GM12864 (cell line): ENCODE data around the gene DPP8.

Experiments used
- DNase-seq: peaks from one replicate; pipeline ENCODE4 v3.0.0-alpha.2; 2011; ENCODE audit warnings: low read depth
- H3K4me3 ChIP-seq: 2 replicates; pipeline ENCODE4 v1.5.1; 2011; ENCODE audit warnings: mild to moderate bottlenecking, low read depth, low read length, control low read depth
- TF ChIP-seq, protein P1 (sequence below): IDR thresholded peaks from 2 replicates; pipeline ENCODE4 v1.5.1; 2011; ENCODE audit warnings: low read depth, mild to moderate bottlenecking, moderate library complexity, low read length, control low read depth, inconsistent platforms; ENCODE audit errors: missing control alignments

Gene DPP8

DNA sequence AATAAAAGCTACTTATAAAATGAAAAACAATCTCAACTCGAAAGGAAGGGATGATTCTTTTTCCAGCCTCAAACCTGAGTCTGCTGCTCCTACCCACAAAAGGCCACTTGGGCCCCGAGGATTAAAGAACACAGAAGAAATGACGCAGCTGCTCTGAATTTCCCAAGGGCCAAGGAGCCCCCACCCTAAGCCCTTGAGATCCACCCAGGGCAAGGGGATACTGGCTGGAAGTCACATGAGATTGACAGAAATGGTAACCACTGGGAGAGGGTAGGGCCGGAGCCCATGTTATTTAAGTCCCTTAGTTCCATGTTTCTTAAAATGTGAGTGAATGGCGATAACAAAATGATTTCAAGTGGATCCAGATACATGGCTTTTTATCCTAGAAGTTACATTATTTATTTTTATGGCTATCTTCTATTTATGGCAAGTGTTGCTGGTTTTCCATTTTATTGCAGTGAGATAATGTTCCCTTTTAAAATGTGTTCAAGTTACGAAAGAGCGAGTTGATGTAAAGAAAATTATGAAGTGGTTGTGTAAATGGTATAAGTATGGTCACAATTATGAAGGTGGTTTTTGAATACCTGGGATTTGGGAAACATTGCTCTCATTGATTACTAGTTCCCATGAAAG, 111.6 kb downstream of the DPP8 start:
- TF ChIP-seq, protein P1, sequence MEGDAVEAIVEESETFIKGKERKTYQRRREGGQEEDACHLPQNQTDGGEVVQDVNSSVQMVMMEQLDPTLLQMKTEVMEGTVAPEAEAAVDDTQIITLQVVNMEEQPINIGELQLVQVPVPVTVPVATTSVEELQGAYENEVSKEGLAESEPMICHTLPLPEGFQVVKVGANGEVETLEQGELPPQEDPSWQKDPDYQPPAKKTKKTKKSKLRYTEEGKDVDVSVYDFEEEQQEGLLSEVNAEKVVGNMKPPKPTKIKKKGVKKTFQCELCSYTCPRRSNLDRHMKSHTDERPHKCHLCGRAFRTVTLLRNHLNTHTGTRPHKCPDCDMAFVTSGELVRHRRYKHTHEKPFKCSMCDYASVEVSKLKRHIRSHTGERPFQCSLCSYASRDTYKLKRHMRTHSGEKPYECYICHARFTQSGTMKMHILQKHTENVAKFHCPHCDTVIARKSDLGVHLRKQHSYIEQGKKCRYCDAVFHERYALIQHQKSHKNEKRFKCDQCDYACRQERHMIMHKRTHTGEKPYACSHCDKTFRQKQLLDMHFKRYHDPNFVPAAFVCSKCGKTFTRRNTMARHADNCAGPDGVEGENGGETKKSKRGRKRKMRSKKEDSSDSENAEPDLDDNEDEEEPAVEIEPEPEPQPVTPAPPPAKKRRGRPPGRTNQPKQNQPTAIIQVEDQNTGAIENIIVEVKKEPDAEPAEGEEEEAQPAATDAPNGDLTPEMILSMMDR = no peak
- no peak for DNase-seq
- no peak overlapping the region for H3K4me3 ChIP-seq

DNA sequence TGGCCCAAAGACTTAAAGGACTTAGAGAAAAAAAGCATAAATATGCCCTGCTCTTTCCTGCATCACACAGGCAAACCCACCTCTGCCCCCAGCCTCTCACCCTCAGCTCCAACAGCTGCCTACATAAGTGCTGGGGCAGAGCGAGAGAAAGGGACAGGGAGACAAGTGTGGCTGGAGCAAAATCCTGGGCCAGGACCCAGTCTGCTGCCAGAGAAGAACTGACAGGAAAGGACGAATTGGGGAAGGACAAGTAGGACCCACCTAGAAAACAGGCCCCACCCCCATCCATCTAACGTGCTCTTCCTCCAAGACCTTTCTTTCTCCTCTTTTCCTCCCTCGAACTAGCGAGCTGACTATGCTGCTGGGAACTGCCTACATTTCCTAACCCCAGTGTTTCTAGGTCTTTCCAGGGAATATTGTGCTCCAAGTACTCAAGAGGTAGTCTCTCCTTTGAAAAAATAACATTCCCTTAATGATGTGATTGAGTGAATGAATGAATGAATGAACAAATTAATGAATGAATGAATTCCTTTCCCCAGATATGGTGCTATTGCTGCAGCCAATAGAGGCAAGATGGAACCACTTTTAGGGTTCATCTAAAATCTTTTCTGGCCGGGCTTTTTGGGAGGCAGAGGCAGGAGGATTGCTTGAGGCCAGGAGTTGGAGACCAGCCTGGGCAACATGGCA, 113.2 kb downstream of the DPP8 start:
- H3K4me3 ChIP-seq = no peak overlapping the region
- TF ChIP-seq, protein P1 = no peak
- DNase-seq = no peak

DNA sequence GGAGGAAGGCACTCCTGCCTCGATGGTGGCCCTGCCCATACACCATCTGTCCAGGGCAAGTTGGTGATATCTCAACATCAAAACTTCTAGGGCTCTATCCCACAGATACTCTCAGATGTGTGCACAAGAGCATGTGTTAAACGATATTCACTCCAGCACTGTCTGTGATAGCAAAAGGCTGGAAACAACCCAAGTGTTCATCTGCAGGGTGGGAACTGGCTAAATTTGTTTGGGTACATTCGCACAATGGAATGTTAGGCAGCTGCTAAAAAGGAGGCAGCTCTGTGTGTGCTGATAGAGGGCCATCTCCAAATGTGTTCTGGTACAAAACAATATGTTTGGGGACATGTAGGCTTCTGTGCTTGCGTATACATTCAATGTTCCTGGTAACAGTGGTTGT, 114.5 kb downstream of the DPP8 start:
- no peak for DNase-seq
- no peak overlapping the region for H3K4me3 ChIP-seq
- TF ChIP-seq, protein P1 = no peak

DNA sequence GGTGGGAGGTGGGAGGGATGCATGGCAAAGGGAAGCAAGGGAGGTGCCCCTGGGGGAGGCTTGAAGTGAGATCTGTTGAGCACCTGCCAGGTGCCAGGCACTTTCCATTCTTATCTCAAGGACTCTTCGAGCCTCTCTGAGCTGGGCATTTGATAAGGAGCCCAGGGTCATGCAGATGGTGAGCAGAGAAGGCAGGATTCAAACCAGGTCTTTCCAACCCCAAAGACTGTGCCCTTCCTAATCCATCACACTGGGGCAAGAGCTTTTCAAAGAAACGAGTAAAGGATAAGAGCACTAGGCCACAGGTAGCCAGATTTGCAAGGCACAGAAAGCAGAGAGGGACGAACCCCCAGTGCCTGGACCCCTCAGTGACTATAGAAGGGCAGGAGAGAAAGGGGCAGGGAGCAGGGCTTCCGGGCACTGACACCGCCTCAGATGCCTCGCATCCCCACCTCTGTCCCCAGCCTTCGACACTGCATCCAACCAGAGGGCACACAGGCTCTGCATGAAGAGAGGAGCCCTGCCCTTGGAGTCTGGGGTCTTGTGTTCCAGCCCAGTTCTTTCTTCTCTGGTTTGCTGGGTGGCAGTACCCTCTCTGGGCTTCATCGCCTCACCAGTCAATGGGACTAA, 115.8 kb downstream of the DPP8 start:
- TF ChIP-seq, protein P1 = no peak
- H3K4me3 ChIP-seq = no peak overlapping the region
- DNase-seq = no peak

DNA sequence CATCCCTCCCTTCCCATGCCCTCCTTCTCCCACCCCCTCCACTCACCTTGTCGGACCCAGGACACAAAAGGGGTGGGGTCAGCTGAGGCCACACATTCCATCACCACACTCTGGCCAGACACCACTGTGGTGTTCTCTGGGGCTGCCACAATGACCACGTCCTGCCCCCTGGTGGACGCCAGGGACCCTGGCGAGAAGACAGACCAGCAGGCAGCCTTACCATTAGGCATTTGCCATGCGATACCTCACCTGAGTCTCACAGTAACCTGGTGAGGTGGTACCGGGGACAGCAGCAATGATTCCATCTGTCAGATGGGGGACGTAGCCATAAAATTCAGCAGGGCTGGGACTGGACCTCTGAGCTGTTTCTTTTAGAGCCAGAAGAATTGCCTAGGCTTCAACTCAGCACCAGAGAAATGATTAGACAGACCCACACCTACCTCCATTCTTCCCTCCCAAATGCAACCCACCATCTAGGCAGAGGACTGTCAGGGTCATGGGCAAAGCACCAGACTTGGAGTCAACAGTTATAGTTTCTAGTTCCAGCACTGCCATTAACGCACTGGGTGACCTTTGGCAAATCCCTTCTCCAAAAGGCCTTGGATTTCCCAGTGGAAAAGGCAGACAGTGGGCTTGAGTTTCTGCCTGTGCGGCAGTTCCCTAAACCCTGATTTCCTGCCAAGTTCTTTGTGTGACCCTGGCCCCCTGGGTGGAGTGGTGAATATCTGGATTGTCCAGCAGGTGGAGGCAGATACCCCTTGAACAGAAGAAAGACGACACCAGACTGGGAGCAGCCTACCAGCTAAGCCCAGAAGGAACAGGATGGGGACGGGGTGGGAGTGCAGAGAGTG, 116.5 kb downstream of the DPP8 start:
- DNase-seq = peak; percentile 22
- no peak overlapping the region for H3K4me3 ChIP-seq
- TF ChIP-seq, protein P1 = peak; percentile 89

DNA sequence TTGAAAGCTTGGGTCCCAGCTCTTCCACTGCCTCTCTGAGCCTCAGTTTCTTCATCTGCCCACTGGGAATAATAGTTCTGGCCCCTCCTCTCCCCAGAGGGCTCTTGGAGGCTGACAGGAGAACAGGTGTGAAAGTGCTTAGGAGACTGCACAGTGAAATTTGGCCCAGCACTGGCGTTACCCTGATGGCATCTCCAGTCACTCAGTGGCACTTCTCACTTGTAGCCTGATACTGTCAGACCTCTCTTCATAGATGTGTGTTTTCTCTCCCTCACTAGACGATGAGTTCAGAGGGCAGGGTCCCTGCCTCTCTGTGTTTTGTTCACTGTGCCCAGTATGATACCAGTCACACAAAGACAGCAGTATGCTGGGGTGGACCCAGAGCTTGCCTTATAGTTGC, 117.5 kb downstream of the DPP8 start:
- DNase-seq = no peak
- TF ChIP-seq, protein P1 = peak; percentile 4
- H3K4me3 ChIP-seq = no peak overlapping the region
